Osteoblast (primary cell): ENCODE results near the gene CARD11. TPM values are rescaled to one million over a fixed set of nuclear protein-coding genes. Genes with fewer than 3 reads are reported as not detected.

ENCODE experiments used
- DNase-seq: peaks from one replicate; pipeline ENCODE4 v3.0.0; 2011; ENCODE audit warnings: low spot score, mixed read lengths; ENCODE audit not compliant: insufficient read length; ENCODE audit errors: missing footprints
- H2AFZ ChIP-seq: 2 replicates; pipeline ENCODE4 v1.6.0; 2011; ENCODE audit warnings: mild to moderate bottlenecking, low read length
- H3K27ac ChIP-seq: 2 replicates; pipeline ENCODE4 v1.5.1; 2011; ENCODE audit warnings: mild to moderate bottlenecking, low read depth, low read length, moderate library complexity
- H3K27me3 ChIP-seq: 2 replicates; pipeline ENCODE4 v1.6.0; 2012; ENCODE audit warnings: mild to moderate bottlenecking, control low read depth, inconsistent platforms, low read length, moderate library complexity; ENCODE audit not compliant: insufficient read depth
- H3K36me3 ChIP-seq: 2 replicates; pipeline ENCODE4 v1.5.1; 2011; ENCODE audit warnings: mild to moderate bottlenecking, low read length, control low read depth, moderate library complexity; ENCODE audit not compliant: insufficient read depth
- H3K4me1 ChIP-seq: 2 replicates; pipeline ENCODE4 v1.5.1; 2011; ENCODE audit warnings: mild to moderate bottlenecking, low read length, control low read depth, moderate library complexity; ENCODE audit not compliant: insufficient read depth
- H3K4me2 ChIP-seq: 2 replicates; pipeline ENCODE4 v1.6.0; 2011; ENCODE audit warnings: mild to moderate bottlenecking, low read length; ENCODE audit not compliant: insufficient read depth
- H3K4me3 ChIP-seq: fragments of 200-600 bp; sonication (generic); 3 replicates; pipeline ENCODE4 v1.5.1; 2012; ENCODE audit warnings: mild to moderate bottlenecking, low read length, inconsistent platforms; ENCODE audit not compliant: insufficient read depth
- H3K79me2 ChIP-seq: 2 replicates; pipeline ENCODE4 v1.6.0; 2012; ENCODE audit warnings: mild to moderate bottlenecking, low read length, control low read depth, inconsistent platforms; ENCODE audit not compliant: insufficient read depth
- H3K9me3 ChIP-seq: 2 replicates; pipeline ENCODE4 v1.5.1; 2011; ENCODE audit warnings: low read depth, low read length, control low read depth
- H4K20me1 ChIP-seq: 2 replicates; pipeline ENCODE4 v1.6.0; 2012; ENCODE audit warnings: mild to moderate bottlenecking, low read length, control low read depth; ENCODE audit not compliant: insufficient read depth
- total RNA-seq: library from RNA; depleted of rRNA; stranded (reverse); fragments of >200 nt; gene quantifications from 2 replicates; pipeline ENCODE4 v1.2.3, GENCODE V29; 2012
- TF ChIP-seq, protein P1 (sequence below): IDR thresholded peaks from 2 replicates; pipeline ENCODE4 v1.5.1; 2011; ENCODE audit warnings: mild to moderate bottlenecking, low read depth, low read length, moderate library complexity; ENCODE audit errors: extremely low read depth

CARD11 gene
- total RNA-seq, 1 donor: not detected

GRCh38 chr7:2926120-2926895, 117.4 kb downstream of the CARD11 start:
- Histone ChIP-seq H3K27me3 (no peaks in the 10 kb centered on the region), H4K20me1 (no peaks in the 10 kb centered on the region), H3K4me2 (no peak overlapping the region), H2AFZ (no peak overlapping the region), H3K36me3 (no peaks in the 10 kb centered on the region), H3K4me3 (no peak overlapping the region), H3K27ac (no peak overlapping the region), H3K9me3 (no peaks in the 10 kb centered on the region), H3K79me2 (no peaks in the 10 kb centered on the region), H3K4me1 (no peaks in the 10 kb centered on the region)
- TF ChIP-seq, protein P1, sequence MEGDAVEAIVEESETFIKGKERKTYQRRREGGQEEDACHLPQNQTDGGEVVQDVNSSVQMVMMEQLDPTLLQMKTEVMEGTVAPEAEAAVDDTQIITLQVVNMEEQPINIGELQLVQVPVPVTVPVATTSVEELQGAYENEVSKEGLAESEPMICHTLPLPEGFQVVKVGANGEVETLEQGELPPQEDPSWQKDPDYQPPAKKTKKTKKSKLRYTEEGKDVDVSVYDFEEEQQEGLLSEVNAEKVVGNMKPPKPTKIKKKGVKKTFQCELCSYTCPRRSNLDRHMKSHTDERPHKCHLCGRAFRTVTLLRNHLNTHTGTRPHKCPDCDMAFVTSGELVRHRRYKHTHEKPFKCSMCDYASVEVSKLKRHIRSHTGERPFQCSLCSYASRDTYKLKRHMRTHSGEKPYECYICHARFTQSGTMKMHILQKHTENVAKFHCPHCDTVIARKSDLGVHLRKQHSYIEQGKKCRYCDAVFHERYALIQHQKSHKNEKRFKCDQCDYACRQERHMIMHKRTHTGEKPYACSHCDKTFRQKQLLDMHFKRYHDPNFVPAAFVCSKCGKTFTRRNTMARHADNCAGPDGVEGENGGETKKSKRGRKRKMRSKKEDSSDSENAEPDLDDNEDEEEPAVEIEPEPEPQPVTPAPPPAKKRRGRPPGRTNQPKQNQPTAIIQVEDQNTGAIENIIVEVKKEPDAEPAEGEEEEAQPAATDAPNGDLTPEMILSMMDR: no peak
- DNase-seq: peak; percentile 72

GRCh38 chr7:2924866-2925840, 118.5 kb downstream of the CARD11 start:
- H3K79me2 ChIP-seq: no peaks in the 10 kb centered on the region
- H4K20me1 ChIP-seq: no peaks in the 10 kb centered on the region
- H3K27ac ChIP-seq: no peak overlapping the region
- TF ChIP-seq, protein P1: no peak
- H3K27me3 ChIP-seq: peaks cover 3% of the 10 kb centered on the region
- H3K4me1 ChIP-seq: no peaks in the 10 kb centered on the region
- H3K4me3 ChIP-seq: no peak overlapping the region
- H2AFZ ChIP-seq: no peak overlapping the region
- DNase-seq: peak; percentile 75
- no peaks in the 10 kb centered on the region for H3K36me3 ChIP-seq
- H3K9me3 ChIP-seq: no peaks in the 10 kb centered on the region
- no peak overlapping the region for H3K4me2 ChIP-seq

GRCh38 chr7:2923886-2924574, 119.6 kb downstream of the CARD11 start:
- Histone ChIP-seq H3K4me1 (no peaks in the 10 kb centered on the region), H3K4me2 (no peak overlapping the region), H2AFZ (no peak overlapping the region), H3K27ac (no peak overlapping the region), H3K9me3 (no peaks in the 10 kb centered on the region), H3K79me2 (no peaks in the 10 kb centered on the region), H3K4me3 (no peak overlapping the region), H3K36me3 (no peaks in the 10 kb centered on the region), H4K20me1 (no peaks in the 10 kb centered on the region), H3K27me3 (peaks cover 3% of the 10 kb centered on the region)
- DNase-seq: peak; percentile 60
- TF ChIP-seq, protein P1: no peak
